Adrenal gland (tissue), 5 donors: ENCODE data around the gene HMGB1.

Experiments
- CTCF ChIP-seq, 6 experiments: fragments of 450-650 bp in 4 of 6; fragments of 200-600 bp in 2 of 6; sonication (generic) in 1 of 6; IDR thresholded peaks; 1 replicate in 5 of 6; 2 replicates in 1 of 6; pipeline versions ENCODE4 v1.5.1 to v1.8.0; 2016 to 2021; ENCODE audit warnings: antibody characterized with exemption in 6 of 6, mild to moderate bottlenecking in 2 of 6, moderate library complexity in 1 of 6
- POLR2A ChIP-seq, 2 donors: fragments of 450-650 bp; IDR thresholded peaks; one replicate each; pipeline ENCODE4 v1.6.1; 2017; ENCODE audit warnings: antibody characterized with exemption in 2 of 2, mild to moderate bottlenecking in 2 of 2, moderate library complexity in 1 of 2
- donor health status: DM: no; HTN: no; CAD: no.

DNA sequence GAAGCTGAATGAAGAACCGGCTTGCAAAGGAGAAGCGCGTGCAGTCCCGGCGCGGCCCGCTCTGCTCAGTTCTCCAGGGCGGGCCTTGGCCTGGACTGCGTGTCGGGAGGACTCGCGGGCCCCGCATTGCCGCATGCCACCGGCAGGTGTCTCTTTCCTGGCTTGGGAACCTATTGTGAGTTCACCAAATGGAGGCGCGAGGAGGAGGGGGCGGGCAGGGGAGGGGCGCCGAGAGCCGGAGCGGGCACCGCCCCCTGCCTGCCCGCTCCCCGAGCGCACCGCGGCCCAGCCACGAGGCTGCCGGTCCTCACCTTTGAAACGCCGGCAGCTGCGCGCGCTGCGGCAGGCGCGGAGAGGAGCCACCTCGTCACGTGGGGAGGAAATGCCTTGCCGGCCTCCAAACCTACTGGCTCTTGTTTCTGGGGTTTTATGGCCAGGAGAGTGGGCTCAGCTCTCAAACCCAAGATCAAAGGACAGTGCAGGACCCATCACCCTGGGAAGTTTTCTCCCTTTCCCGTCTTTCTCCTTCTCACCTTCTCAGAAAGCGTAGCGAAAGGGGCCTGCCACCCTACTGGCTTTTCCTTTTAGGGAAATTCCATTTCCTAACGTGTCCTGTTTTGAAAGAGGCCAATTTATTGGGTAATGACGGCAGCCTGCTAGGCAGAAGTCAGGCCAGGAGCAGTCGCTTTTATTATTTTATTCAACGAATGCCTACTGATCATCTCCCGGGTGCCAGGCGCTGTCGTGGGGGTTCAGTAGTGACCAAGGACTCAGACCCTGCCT is 57.2 kb downstream of the HMGB1 start:
- TF ChIP-seq CTCF (IDR thresholded peaks at IDR 0.05) (peak; percentile 63 to 87 (median 80)), POLR2A (IDR thresholded peaks at IDR 0.05) (peak in 1 of 2 donors; percentile 64)
